ENCODE measurements around the gene C11orf42.

GRCh38 chr11:6240139-6240538 is 34.8 kb downstream of the C11orf42 start:
- TF ChIP-seq CTCF (IDR thresholded peaks at IDR 0.05; ENCODE audit: low read depth, low read length, missing input control) (no peak), FOXA1 (IDR thresholded peaks at IDR 0.05) (no peak), GABPA (IDR thresholded peaks at IDR 0.05 in 1 of 2, conservative IDR thresholded peaks at IDR 0.05 in 1 of 2) (no peak), TAF1 (conservative IDR thresholded peaks at IDR 0.05) (no peak), MAX (IDR thresholded peaks at IDR 0.05) (no peak), SP1 (IDR thresholded peaks at IDR 0.05) (no peak), ZBTB33 (IDR thresholded peaks at IDR 0.05) (no peak), JUND (IDR thresholded peaks at IDR 0.05) (no peak), EGR1 (IDR thresholded peaks at IDR 0.05; ENCODE audit: low read depth in 2 of 2) (no peak)
